ENCODE results near the gene NAV3.

Gene NAV3

DNA sequence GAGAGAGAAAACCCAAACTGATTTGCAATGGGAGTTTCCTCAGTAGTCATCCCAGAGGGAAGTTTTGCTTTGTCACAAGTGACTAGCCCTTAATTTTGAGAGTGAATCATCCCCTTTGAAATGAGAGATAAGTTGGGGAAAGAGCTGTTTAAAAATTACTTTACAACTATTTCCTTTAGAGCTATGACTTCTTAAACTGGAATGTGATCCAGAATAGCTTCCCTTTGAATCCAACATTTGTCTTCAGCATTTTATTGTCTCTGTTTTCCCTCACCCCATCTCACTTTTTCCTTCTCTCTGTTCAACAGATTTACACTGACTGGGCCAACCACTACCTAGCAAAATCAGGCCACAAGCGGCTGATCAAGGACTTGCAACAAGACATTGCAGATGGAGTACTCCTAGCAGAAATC, 109.3 kb downstream of the NAV3 start:
- no peak for DNase-seq

- DNase-seq = no peak
Measured at GRCh38 chr12:77940567-77940966, 109.9 kb downstream of the NAV3 start.

DNA sequence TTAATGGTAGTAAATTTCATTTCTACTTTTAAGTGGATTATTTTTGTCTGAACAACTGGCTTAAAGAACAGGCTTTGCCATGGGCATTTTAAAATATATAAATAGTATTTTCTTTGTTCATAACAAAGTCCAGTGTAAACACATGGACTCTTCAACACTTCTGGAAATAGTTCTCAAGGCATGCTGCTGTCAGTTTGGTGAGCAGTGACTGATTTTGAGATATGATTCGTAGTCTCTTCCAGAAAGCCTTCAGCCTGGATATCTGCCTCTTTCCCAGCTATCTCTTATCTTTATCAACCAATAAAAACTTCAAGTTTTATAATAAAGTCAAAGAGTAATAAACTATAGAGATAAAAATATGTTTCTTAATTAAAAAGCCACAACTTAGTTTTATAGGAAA, 110.7 kb downstream of the NAV3 start:
- no peak for DNase-seq

DNA sequence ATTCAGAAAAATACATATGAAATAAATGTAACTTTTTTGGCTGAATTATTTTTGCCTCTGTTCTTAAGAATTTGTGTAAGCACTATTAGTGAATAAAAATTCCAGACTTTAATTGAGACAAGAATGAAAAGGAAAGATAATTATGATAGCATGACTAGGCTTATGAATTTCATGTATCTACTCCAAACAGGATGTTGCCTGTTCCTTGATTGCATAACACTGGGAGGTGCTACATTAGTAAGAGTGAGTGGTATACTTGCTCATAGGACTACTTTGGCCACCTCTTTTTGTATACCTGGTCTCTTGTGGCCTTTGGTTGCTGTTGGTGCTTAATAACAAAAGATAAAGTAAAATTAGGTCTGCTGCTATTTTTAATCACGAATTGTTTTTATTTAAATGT, 112.8 kb downstream of the NAV3 start:
- no peak for DNase-seq

- no peak for DNase-seq
Measured at GRCh38 chr12:77946541-77947061, 115.9 kb downstream of the NAV3 start.

DNA sequence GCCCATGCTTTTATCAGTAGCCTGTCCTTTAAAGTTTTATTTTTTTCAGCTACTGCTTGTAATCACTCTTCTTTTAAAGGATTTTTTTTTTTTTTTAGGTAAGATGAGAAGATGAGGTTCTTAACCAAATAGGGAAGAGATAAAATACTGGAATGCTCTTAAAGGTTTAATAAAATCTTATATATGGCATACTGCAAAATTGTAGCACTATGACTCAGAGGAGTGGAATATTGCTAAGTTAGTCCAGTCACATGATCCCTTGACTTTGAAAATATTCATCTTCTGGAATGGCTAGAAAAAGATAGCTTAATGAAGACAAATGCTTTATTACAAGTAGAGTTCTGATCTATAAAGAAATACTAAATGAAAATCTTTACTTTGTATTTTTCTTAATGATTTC, 116.6 kb downstream of the NAV3 start:
- no peak for DNase-seq

GRCh38 chr12:77947746-77948145, 117.1 kb downstream of the NAV3 start:
- no peak for DNase-seq

GRCh38 chr12:77949943-77950342, 119.2 kb downstream of the NAV3 start:
- DNase-seq = no peak

GRCh38 chr12:77953528-77954205, 123.0 kb downstream of the NAV3 start:
- no peak for DNase-seq

- DNase-seq = no peak
Measured at GRCh38 chr12:77954206-77954555, 123.5 kb downstream of the NAV3 start.

GRCh38 chr12:77957062-77957461, 126.4 kb downstream of the NAV3 start:
- no peak for DNase-seq

DNA sequence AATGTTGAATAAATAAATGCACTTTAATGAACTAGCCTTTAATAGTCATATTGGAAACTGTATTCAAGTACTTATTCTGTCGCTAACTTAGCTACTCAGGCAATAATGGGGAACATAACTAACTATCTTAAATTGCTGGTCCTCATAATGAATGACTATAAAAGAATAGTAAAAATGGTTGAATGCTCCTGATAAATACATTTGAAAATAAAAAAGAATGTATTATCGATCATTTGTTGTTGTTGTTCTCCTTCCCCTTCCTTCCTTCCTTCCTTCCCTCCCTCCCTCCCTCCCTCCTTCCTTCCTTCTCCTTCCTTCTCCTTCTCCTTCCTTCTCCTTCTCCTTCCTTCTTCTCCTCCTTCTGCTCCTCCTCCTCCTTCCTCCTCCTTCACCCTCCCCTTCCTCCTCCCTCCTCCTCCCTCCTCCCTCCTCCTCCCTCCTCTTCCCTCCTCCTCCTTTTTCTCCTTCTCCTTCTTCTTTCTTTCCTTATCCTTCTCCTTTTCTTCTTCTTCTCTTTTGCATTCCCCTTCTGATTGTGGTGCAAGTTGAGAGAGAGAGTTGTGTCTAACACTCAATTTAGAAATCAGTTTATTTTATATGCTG, 133.0 kb downstream of the NAV3 start:
- DNase-seq = no peak

GRCh38 chr12:77965790-77966189, 135.1 kb downstream of the NAV3 start:
- no peak for DNase-seq

DNA sequence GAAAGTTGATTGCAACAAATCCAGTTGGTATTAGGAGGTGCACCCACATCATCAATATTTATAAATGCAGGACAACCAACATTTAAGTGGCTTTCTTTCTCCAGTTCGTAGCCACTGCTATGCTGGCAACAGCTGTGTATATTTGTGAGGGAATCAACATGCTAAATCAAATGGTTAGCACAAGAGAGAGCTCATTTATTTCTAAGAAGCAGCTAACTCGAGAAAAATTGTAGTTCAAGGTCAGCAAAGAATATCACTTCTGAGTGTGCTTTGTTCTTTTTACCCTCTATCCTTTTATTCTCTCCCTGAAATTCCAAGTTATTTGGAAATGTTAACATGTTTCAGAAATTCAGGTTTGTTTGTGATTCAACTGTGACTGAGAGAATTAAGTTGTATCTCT, 137.3 kb downstream of the NAV3 start:
- DNase-seq = no peak

- DNase-seq = no peak
Measured at GRCh38 chr12:77968571-77968970, 137.9 kb downstream of the NAV3 start.

GRCh38 chr12:77973579-77973978, 142.9 kb downstream of the NAV3 start:
- no peak for DNase-seq

DNA sequence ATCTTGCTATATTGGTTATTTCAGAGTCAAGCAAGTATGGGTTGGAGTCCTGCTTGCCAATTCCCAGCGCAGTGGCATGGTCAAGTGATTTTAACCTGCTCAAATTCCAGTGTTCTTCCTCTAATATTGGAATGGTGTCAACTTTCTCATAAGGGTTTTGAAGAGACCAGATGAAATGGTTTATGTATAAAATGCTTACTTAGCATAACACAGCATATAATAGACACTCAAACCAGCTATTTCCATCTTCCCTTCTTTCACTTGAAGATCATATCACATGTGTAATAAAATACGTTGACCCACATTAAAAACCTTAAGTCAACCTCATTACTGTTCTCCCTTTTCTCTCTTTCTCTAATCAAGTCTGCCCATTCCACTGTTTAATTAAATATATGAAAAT, 144.0 kb downstream of the NAV3 start:
- DNase-seq = no peak

DNA sequence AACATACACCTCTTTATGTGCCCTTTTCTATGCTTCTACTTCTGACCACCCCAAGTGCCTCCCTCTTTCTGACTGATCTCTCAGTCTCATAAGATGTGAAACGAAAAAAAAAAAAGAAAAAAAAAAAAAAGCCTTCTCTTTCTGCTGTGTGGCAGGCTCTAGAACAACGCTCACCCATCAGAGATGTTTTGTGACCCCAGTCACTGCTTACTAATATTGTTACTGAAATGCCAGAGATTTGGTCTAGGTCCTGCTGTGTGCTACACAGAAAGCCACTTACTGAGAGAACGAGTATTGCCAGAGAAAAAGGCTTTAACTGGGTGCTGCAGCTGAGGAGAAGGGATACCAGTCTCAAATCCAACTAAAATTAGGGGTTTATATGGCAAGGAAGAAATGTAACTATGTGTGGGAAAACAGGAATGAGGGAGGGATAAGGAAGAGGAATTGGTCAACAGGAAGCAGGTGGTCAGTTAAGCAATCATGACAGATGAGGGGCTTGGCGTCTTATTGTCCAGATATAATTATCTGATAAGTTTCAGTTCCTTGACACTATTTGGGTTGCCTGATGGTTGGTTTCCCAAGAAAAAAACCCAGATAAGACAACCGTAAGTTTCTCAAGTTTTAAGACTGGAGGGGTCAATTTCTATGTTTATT, 149.0 kb downstream of the NAV3 start:
- DNase-seq = no peak

DNA sequence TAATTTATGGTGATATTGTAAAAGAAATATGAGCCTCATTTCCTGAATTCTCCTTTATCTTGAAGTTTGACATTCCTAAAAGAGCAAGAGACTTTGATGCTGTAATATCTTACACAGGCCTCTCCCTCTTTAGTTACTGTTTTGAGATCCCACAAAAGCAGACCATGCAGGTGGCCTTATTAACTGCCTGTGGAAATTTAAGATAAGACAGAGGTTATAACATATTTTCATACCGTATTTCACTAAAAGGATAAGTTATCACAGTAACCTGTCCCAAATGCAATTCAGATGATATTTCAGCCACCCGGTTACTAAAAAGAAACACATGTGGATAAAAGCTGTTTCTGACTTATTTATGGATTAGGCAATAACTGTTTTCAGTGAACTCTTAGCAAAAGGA, 150.1 kb downstream of the NAV3 start:
- DNase-seq = no peak

GRCh38 chr12:77983859-77984258, 153.2 kb downstream of the NAV3 start:
- no peak for DNase-seq

GRCh38 chr12:77992760-77993159, 162.1 kb downstream of the NAV3 start:
- no peak for DNase-seq

DNA sequence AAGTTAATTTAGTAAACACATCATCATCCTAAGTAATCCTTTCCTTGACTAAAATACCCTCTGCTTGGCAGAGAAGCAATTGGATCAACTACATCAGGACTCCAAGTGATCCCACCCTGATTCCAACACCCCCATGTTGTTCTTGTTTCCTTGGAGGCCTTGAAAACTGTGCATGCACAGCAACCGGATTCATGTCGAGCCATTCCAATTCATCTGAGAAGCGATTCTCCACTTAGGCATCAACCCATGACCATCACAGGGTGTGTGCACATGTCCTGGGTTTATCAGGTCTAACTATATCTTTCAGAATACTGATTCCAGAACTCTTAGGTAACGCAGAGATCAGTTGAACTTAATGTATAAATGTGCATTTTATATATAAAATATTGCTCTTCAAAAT, 163.0 kb downstream of the NAV3 start:
- no peak for DNase-seq

DNA sequence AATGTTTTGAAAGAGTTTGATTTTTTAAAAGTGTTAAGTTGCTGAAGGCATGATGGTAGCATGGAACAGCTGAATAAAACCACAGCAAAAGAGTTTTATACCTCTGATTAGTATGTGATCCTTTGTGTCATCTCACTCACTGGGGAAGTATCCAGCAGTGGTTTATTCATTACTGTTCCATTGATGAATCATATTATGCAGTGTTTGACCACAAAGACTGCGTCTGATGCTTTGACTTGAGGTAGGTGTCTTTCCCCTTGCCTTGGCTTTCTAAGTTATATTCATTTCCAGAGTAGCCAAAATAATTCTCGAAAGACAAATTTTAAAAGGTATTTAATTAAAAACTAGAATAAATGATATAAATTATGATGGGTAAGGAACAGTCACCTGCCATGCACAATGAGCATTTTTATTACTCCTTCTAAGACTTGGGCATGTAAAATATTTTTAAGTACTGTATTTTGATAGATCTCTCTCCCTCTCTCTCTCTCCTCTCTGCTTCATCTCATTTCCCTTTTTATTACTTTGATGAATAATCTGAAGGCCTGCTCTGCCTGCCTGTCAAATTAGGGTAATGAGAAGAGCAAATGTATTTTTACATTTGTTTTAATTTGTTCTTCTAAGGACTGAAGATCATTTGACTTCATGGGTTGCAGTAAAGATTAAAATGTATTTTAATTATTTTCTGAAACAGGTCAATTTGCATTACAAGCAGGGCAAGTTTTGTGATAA, 164.9 kb downstream of the NAV3 start:
- DNase-seq = no peak

- DNase-seq = no peak
Measured at GRCh38 chr12:77996670-77997069, 166.0 kb downstream of the NAV3 start.

All from CD4-positive, alpha-beta T cell treated with Interleukin-1 beta for 1 hour (primary cell).